ENCODE measurements around the gene CBLL1. TPM values are rescaled to one million over a fixed set of nuclear protein-coding genes. Genes with fewer than 3 reads are reported as not detected.

Gene CBLL1
- total and polyA plus RNA-seq, 2 of the 13 experiments (the other 11 are each of a cell fraction or from before 2014, with no cell fraction given) = 8.8 to 10.5 TPM

- TF ChIP-seq, protein P1, sequence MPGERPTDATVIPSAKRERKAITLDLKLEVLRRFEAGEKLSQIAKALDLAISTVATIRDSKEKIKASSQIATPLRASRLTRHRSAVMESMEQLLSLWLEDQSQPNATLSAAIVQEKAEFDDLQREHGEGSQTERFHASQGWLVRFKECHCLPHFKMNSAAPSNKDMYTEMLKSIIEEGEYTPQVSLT (CRISPR knock-in tag; IDR thresholded peaks at IDR 0.05; ENCODE audit: borderline replicate concordance, low read depth) = 0 out of 2 replicates have a peak, but pooled peaks have one; percentile 26
- peak; percentile 91 for TF ChIP-seq KDM2A (CRISPR knock-in tag; IDR thresholded peaks at IDR 0.05; ENCODE audit: borderline replicate concordance, low read depth)
- peak; percentile 39; the same call in 1 of the 2 replicates for TF ChIP-seq HNF4A (CRISPR knock-in tag; IDR thresholded peaks at IDR 0.05)
- TF ChIP-seq ZNF83 (CRISPR knock-in tag; IDR thresholded peaks at IDR 0.05; ENCODE audit: borderline replicate concordance) = no peak
- peak; percentile 93 for TF ChIP-seq ASH2L (IDR thresholded peaks at IDR 0.05; ENCODE audit: insufficient read length, low read depth, low read length)
- TF ChIP-seq IRF2 (CRISPR knock-in tag; IDR thresholded peaks at IDR 0.05) = peak; percentile 70
- no peak for TF ChIP-seq NONO (IDR thresholded peaks at IDR 0.05)
- TF ChIP-seq NONO (CRISPR knock-in tag; conservative IDR thresholded peaks at IDR 0.05) = no peak; the same call in none of the 2 replicates
- TF ChIP-seq ZNF720 (CRISPR knock-in tag; IDR thresholded peaks at IDR 0.05) = no peak
- no peak for TF ChIP-seq ZNF24 (IDR thresholded peaks at IDR 0.05)
- no peak; the same call in 1 of the 2 replicates for TF ChIP-seq GFI1 (CRISPR knock-in tag; IDR thresholded peaks at IDR 0.05; ENCODE audit: borderline replicate concordance)
- TF ChIP-seq SPEN (CRISPR knock-in tag; IDR thresholded peaks at IDR 0.05; ENCODE audit: low read depth) = peak; percentile 75
- peak; percentile 97 for TF ChIP-seq KAT8 (CRISPR knock-in tag; IDR thresholded peaks at IDR 0.05)
- TF ChIP-seq, protein P2, sequence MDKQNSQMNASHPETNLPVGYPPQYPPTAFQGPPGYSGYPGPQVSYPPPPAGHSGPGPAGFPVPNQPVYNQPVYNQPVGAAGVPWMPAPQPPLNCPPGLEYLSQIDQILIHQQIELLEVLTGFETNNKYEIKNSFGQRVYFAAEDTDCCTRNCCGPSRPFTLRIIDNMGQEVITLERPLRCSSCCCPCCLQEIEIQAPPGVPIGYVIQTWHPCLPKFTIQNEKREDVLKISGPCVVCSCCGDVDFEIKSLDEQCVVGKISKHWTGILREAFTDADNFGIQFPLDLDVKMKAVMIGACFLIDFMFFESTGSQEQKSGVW (CRISPR knock-in tag; IDR thresholded peaks at IDR 0.05; ENCODE audit: borderline replicate concordance) = no peak
- TF ChIP-seq, protein P3, sequence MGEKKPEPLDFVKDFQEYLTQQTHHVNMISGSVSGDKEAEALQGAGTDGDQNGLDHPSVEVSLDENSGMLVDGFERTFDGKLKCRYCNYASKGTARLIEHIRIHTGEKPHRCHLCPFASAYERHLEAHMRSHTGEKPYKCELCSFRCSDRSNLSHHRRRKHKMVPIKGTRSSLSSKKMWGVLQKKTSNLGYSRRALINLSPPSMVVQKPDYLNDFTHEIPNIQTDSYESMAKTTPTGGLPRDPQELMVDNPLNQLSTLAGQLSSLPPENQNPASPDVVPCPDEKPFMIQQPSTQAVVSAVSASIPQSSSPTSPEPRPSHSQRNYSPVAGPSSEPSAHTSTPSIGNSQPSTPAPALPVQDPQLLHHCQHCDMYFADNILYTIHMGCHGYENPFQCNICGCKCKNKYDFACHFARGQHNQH (CRISPR knock-in tag; IDR thresholded peaks at IDR 0.05) = peak; percentile 76
- TF ChIP-seq HCFC1 (IDR thresholded peaks at IDR 0.05; ENCODE audit: low read depth, low read length) = peak; percentile 81
- TF ChIP-seq RAD51 (IDR thresholded peaks at IDR 0.05; ENCODE audit: borderline replicate concordance) = no peak
- TF ChIP-seq HMG20A (CRISPR knock-in tag; IDR thresholded peaks at IDR 0.05; ENCODE audit: borderline replicate concordance) = no peak
- TF ChIP-seq, protein P4, sequence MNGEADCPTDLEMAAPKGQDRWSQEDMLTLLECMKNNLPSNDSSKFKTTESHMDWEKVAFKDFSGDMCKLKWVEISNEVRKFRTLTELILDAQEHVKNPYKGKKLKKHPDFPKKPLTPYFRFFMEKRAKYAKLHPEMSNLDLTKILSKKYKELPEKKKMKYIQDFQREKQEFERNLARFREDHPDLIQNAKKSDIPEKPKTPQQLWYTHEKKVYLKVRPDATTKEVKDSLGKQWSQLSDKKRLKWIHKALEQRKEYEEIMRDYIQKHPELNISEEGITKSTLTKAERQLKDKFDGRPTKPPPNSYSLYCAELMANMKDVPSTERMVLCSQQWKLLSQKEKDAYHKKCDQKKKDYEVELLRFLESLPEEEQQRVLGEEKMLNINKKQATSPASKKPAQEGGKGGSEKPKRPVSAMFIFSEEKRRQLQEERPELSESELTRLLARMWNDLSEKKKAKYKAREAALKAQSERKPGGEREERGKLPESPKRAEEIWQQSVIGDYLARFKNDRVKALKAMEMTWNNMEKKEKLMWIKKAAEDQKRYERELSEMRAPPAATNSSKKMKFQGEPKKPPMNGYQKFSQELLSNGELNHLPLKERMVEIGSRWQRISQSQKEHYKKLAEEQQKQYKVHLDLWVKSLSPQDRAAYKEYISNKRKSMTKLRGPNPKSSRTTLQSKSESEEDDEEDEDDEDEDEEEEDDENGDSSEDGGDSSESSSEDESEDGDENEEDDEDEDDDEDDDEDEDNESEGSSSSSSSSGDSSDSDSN (CRISPR knock-in tag; IDR thresholded peaks at IDR 0.05) = peak; percentile 66; the same call in 1 of the 2 replicates
- peak; percentile 48; the same call in 1 of the 2 replicates for TF ChIP-seq IRX3 (CRISPR knock-in tag; IDR thresholded peaks at IDR 0.05; ENCODE audit: borderline replicate concordance, low read depth)
- peak; percentile 87 for TF ChIP-seq ARNT2 (CRISPR knock-in tag; IDR thresholded peaks at IDR 0.05; ENCODE audit: low read depth)
- TF ChIP-seq XBP1 (CRISPR knock-in tag; IDR thresholded peaks at IDR 0.05) = no peak
- TF ChIP-seq CHCHD3 (CRISPR knock-in tag; IDR thresholded peaks at IDR 0.05) = no peak
- no peak for TF ChIP-seq ZMYM2 (CRISPR knock-in tag; IDR thresholded peaks at IDR 0.05)
- no peak; the same call in 1 of the 2 replicates for TF ChIP-seq ZNF552 (CRISPR knock-in tag; IDR thresholded peaks at IDR 0.05; ENCODE audit: borderline replicate concordance)
- peak; percentile 70 for TF ChIP-seq ZNF883 (CRISPR knock-in tag; IDR thresholded peaks at IDR 0.05; ENCODE audit: not compliant biosample characterization)
- peak; percentile 58 for TF ChIP-seq PITX1 (CRISPR knock-in tag; IDR thresholded peaks at IDR 0.05)
Observed at GRCh38 chr7:107743567-107744344, at the start of gene CBLL1 (continued).

Data from HepG2 (cell line).